Smooth muscle cell of the brain vasculature (primary cell): ENCODE results near the gene SCO2.
"Not testable (repeated sequence)": the region's sequence is repeated elsewhere in the genome, so short reads cannot be mapped to it uniquely, and the experiment has no call there.

Experiments used
- DNase-seq: peaks from one replicate; pipeline ENCODE4 v3.0.0-alpha.2; 2012; ENCODE audit warnings: low read depth, low spot score

The SCO2 gene

GRCh38 chr22:50551160-50551752 lies 25.9 kb upstream of the SCO2 start:
- DNase-seq = no peak

DNA sequence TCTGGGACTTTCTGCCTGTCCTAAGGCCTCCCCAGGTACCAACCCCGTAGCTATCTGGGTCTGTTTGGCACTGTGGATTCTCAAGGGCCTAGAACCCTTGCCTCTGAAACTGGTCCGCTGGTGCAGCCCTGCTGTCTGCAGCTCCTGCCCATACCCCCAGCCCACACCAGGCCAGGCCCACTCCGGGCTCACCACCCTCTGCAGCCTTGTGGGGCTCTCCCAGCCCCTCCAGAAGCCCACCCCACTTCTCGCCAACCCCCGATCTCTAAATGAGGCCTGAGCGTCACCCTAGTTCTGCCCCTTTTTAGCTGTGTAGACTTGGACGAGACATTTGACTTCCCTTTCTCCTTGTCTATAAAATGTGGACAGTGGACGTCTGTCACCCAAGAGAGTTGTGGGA lies 25.0 kb upstream of the SCO2 start:
- no peak for DNase-seq

DNA sequence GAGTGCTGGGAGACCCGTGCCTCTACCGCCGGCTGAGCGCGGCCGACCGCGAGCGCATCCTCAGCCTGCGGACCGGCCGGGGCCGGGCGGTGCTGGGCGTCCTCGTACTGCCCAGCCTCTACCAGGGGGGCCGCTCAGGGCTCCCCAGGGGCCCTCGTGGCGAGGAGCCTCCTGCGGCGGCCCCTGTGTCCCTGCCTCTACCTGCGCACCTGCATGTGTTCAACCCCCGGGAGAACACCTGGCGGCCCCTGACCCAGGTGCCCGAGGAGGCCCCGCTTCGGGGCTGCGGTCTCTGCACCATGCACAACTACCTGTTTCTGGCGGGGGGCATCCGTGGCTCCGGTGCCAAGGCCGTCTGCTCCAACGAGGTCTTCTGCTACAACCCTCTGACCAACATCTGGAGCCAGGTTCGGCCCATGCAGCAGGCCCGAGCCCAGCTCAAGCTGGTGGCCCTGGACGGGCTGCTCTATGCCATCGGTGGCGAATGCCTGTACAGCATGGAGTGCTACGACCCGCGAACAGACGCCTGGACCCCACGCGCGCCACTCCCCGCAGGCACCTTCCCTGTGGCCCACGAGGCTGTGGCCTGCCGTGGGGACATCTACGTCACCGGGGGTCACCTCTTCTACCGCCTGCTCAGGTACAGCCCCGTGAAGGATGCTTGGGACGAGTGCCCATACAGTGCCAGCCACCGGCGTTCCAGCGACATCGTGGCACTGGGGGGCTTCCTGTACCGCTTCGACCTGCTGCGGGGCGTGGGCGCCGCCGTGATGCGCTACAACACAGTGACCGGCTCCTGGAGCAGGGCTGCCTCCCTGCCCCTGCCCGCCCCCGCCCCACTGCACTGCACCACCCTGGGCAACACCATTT lies 23.8 kb upstream of the SCO2 start:
- no peak for DNase-seq

DNA sequence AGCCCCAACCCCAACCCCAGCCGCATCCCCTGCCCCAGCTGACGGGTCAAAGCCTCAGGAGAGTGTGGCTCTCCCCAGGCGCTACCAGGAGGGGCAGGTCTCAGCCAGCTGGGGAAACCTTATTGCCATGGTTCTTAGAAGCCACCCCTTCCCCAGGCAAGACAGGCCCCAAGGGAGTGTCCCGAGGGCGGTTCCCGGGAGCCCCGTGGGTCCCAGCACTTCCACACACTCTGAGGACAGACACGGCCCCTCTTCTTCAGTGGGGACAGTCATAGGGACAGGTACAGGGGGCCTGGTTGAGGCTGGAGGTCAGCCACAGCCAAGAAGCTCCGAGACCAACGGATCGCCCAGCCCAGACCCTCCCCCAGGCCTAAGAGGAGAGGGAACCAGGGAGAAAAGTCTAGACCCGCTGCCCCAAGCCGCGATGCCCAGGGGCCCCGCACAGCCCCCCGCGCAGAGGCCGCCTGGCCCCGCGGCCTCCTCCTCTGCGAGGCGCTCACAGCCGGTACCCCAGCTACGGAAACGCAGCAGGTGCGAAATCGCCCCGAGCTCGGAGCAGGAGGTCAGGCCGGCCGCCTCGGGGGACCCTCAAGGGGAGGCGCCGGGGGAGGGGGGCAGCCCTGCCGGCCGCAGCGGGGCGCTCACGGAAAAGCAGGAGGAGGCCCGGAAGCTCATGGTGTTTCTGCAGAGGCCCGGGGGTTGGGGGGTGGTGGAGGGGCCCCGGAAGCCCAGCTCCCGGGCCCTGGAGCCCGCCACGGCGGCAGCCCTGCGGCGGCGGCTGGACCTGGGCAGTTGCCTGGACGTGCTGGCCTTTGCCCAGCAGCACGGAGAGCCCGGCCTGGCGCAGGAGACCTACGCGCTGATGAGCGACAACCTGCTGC lies 22.9 kb upstream of the SCO2 start:
- no peak for DNase-seq

GRCh38 chr22:50547263-50547985 lies 22.0 kb upstream of the SCO2 start:
- DNase-seq = no peak

- no peak for DNase-seq
Measured at GRCh38 chr22:50546326-50547262, 21.2 kb upstream of the SCO2 start.

GRCh38 chr22:50545522-50546325 lies 20.3 kb upstream of the SCO2 start, which contains the start of gene KLHDC7B:
Gene KLHDC7B (plus strand): TSS chr22:50545899. CDS start chr22:50546244, 345 bp downstream.
- no peak for DNase-seq

DNA sequence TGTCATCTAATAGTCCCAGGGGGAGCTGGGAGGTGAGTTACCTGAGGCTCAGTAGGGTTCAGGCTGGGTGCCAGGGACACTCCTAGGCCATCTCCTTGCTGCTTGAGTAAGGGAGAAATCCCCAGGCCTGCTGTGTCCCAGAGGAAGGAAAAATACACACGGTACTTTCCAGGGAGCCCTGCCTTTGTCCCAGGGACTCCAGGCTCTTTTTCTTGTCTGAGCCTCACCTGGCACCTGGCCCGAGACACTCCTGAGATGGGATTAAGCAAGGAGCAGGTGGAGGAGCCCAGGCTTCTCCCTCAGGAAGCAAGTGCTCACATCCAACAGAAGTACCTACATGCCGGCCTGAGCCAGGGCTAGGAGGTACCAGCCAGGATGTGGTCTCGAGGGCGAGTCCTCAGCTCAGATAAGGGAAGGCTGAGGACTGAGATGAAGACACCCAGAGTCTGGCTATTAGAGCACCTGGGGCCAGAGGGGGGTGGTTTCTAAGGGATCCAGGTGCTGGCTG lies 19.4 kb upstream of the SCO2 start:
- no peak for DNase-seq

DNA sequence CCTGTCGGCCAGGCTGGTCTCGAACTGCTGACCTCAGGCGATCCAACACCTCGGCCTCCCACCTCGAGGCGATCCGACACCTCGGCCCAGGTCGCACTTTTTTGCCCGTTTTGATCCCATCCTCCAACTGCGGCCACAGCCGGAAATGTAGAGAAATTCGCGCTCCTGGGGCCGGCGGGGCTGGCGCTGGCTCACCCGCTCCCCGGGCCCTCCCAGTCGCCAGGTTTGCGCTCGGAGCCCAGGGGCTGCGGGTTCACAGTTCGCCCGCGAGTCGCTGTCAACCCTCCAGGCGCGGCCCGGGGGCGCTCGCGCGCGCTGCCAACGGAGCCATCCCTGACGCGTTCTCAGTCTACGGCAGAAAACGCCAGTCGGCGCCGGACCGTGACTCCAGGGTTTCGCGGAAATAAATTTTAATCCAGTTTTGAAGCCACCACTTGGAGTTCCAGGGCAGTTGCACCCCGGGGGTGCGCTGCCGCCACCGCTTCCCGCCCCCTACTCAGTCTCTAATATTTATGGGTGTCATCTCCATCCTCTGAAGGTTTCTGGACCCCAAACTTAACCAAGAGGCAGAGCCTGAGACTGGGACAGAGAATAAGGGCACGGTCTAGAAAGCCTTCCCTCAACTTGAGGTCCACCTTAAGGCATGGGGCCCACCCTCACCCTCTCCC lies 18.8 kb upstream of the SCO2 start:
- DNase-seq = no peak

DNA sequence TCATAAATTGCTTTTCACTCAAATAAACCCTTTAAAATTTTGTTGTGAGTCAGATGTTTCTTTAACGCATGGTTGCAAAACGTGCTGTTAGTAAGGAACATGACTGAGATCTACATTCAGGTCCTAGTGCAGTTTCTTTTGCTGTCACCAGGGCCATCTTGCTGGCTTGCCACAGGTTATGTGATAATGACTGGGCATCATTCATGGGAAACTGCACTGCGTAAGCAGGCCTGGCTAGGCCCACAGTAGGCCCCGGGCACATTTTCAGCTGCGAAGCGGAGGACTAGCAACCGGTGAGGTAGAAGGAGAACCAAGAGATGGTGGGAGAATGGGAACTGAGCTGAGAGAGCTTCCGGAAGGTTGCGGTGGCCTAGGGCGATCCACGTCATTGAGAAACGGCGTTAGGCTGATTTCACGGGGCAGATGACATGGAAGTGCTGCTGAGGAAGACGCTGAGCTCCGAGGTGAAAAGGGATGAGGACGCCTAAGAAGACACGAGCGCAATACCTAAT lies 17.1 kb upstream of the SCO2 start:
- DNase-seq = no peak

- DNase-seq = not testable (repeated sequence)
Measured at GRCh38 chr22:50541667-50542026, 16.2 kb upstream of the SCO2 start.

- no peak for DNase-seq
Measured at GRCh38 chr22:50540381-50540780, 15.0 kb upstream of the SCO2 start.

- DNase-seq = no peak
Measured at GRCh38 chr22:50537765-50538164, 12.4 kb upstream of the SCO2 start.

GRCh38 chr22:50536226-50536625 lies 10.8 kb upstream of the SCO2 start:
- DNase-seq = no peak

DNA sequence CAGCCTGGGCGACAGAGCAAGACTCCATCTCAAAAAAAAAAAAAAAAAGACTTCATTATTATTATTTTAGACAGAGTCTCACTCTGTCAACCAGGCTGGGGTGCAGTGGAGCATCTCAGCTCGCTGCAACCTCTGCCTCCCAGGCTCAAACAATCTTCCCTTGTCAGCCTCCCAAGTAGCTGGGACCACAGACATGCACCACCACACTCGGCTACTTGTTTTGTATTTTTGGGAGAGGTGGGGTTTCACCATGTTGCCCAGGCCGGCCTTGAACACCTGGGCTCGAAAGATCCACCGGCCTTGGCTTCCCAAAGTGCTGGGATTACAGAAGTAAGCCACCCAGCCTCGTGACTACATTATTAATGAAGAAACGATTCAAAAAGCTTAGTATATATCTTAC lies 9.7 kb upstream of the SCO2 start:
- DNase-seq = no peak

- not testable (repeated sequence) for DNase-seq
Measured at GRCh38 chr22:50533856-50534711, 8.7 kb upstream of the SCO2 start.
